PC-3 (cell line): ENCODE results near the gene GALNT18. TPM values are rescaled to one million over a fixed set of nuclear protein-coding genes. Genes with fewer than 3 reads are reported as not detected.

Experiments
- ATAC-seq: fragments of 200-7000 bp; cut with Tn5 transposase; 2 replicates; pipeline ENCODE4 v1.9.1; 2020; ENCODE audit warnings: mild to moderate bottlenecking, moderate library complexity
- BruUV-seq: library from RNA; stranded (reverse); fragments of 400-500 nt; replicated peaks from 2 replicates; lab custom pipeline; 2021; lab: Mats Ljungman, UMichigan
- CTCF ChIA-PET: fragments of 300-600 bp; sonication (Branson Sonifier 250); formaldehyde crosslinking; loops from one replicate; lab custom pipeline; 2022; ENCODE audit warnings: antibody characterized with exemption; lab: Charles Lee
- POLR2A ChIA-PET: fragments of 300-600 bp; sonication (Branson Sonifier 250); formaldehyde crosslinking; loops from one replicate; lab custom pipeline; 2022; ENCODE audit warnings: antibody characterized with exemption; ENCODE audit not compliant: unreplicated experiment; lab: Charles Lee
- DNase-seq: peaks from one replicate; pipeline ENCODE4 v3.0.0-alpha.2; 2015
- H2AFZ ChIP-seq: fragments of 300-600 bp; sonication (generic); 2 replicates; pipeline ENCODE4 v1.6.0; 2016; ENCODE audit warnings: antibody characterized with exemption, low read length
- H3F3A ChIP-seq: fragments of 300-600 bp; sonication (generic); one replicate; pipeline ENCODE4 v1.6.0; 2017; ENCODE audit warnings: antibody characterized with exemption, low read length, control low read depth, mild to moderate bottlenecking; ENCODE audit not compliant: unreplicated experiment
- H3K27ac ChIP-seq: fragments of 300-600 bp; sonication (generic); 2 replicates; pipeline ENCODE4 v1.5.1; 2016; ENCODE audit warnings: mild to moderate bottlenecking, low read length
- H3K27me3 ChIP-seq: fragments of 300-600 bp; sonication (generic); 2 replicates; pipeline ENCODE4 v1.6.1; 2016; ENCODE audit warnings: low read length, mixed read lengths
- H3K36me3 ChIP-seq: fragments of 300-600 bp; sonication (generic); 2 replicates; pipeline ENCODE4 v1.6.1; 2016; ENCODE audit warnings: low read depth, mixed run types, low read length, mixed read lengths
- H3K4me1 ChIP-seq: fragments of 300-600 bp; sonication (generic); 2 replicates; pipeline ENCODE4 v1.5.1; 2016; ENCODE audit warnings: low read length; ENCODE audit not compliant: insufficient read depth
- H3K4me2 ChIP-seq: fragments of 300-600 bp; sonication (generic); 2 replicates; pipeline ENCODE4 v1.6.0; 2016; ENCODE audit warnings: low read length
- H3K4me3 ChIP-seq: fragments of 300-600 bp; sonication (generic); 2 replicates; pipeline ENCODE4 v1.5.1; 2016; ENCODE audit warnings: mild to moderate bottlenecking, low read length, mixed read lengths
- H3K79me2 ChIP-seq: fragments of 300-600 bp; sonication (generic); 2 replicates; pipeline ENCODE4 v1.6.1; 2017; ENCODE audit warnings: low read length, mixed read lengths
- H3K9ac ChIP-seq: fragments of 300-600 bp; sonication (generic); 2 replicates; pipeline ENCODE4 v1.6.0; 2016; ENCODE audit warnings: mild to moderate bottlenecking, low read length
- H3K9me2 ChIP-seq: fragments of 300-600 bp; sonication (generic); replicated peaks from 2 replicates; pipeline ENCODE4 v1.6.1; 2016; ENCODE audit warnings: mixed run types, low read length, mixed read lengths
- H3K9me3 ChIP-seq: fragments of 300-600 bp; sonication (generic); 2 replicates; pipeline ENCODE4 v1.6.1; 2016; ENCODE audit warnings: low read length, mixed read lengths
- H4K20me1 ChIP-seq: fragments of 300-600 bp; sonication (generic); 2 replicates; pipeline ENCODE4 v1.6.1; 2016; ENCODE audit warnings: low read length, mixed read lengths
- CTCF ChIP-seq: fragments of 300-600 bp; sonication (generic); conservative IDR thresholded peaks from 2 replicates; pipeline ENCODE4 v1.5.1; 2017; ENCODE audit warnings: antibody characterized with exemption, low read depth, mild to moderate bottlenecking, low read length
- EZH2 ChIP-seq: fragments of 300-600 bp; sonication (generic); IDR thresholded peaks from one replicate; pipeline ENCODE4 v1.6.1; 2017; ENCODE audit warnings: antibody characterized with exemption, mild to moderate bottlenecking, low read length; ENCODE audit not compliant: unreplicated experiment
- EZH2phosphoT487 ChIP-seq: fragments of 300-600 bp; sonication (generic); IDR thresholded peaks from 2 replicates; pipeline ENCODE4 v1.6.1; 2018; ENCODE audit warnings: mild to moderate bottlenecking, antibody characterized with exemption, low read length, borderline replicate concordance
- intact Hi-C: fragments of 100-400 bp; cut with micrococcal nuclease; formaldehyde crosslinking; loops from 2 replicates; pipeline ENCODE4 v1.9.0; 2023
- total RNA-seq: library from RNA; depleted of rRNA; stranded (reverse); fragments of >200 nt; gene quantifications from 2 replicates; pipeline ENCODE4 v1.2.3, GENCODE V29; 2014

The GALNT18 gene
- total RNA-seq, 1 experiment from 2014 or later: 34.5 TPM

- intact Hi-C loops: loop anchor here (5.0 kb wide), 1 partner anchor 228 kb away; no protein-coding TSS in a partner anchor
- no peaks in the 10 kb centered on the region for H3K36me3 ChIP-seq
- ATAC-seq (peak; percentile 71), DNase-seq (peak; percentile 77)
- no peak overlapping the region for H2AFZ ChIP-seq
- no peaks in the 10 kb centered on the region for H4K20me1 ChIP-seq
- no peaks in the 10 kb centered on the region for H3K9me2 ChIP-seq
- no peaks in the 10 kb centered on the region for H3K79me2 ChIP-seq
- ChIA-PET POLR2A (no interaction called here), CTCF (no interaction called here)
- no peak overlapping the region for H3K4me3 ChIP-seq
- H3F3A ChIP-seq: no peaks in the 10 kb centered on the region
- no peak for TF ChIP-seq EZH2phosphoT487
- no peak for TF ChIP-seq CTCF
- TF ChIP-seq EZH2: no peak
- H3K9ac ChIP-seq: no peak overlapping the region
- H3K4me2 ChIP-seq: peak overlapping the region; percentile 42
- BruUV-seq: no TSS peak
- H3K27me3 ChIP-seq: no peaks in the 10 kb centered on the region
- H3K4me1 ChIP-seq: peaks cover 38% of the 10 kb centered on the region
- H3K9me3 ChIP-seq: no peaks in the 10 kb centered on the region
- H3K27ac ChIP-seq: peak overlapping the region; percentile 55
Measured at GRCh38 chr11:11265320-11265719, 356.5 kb downstream of the GALNT18 start.

- Histone ChIP-seq H3K27me3 (no peaks in the 10 kb centered on the region), H3K27ac (no peak overlapping the region), H3F3A (no peaks in the 10 kb centered on the region), H3K9me2 (no peaks in the 10 kb centered on the region), H2AFZ (no peak overlapping the region), H3K4me1 (peaks cover 38% of the 10 kb centered on the region), H4K20me1 (no peaks in the 10 kb centered on the region), H3K9ac (no peak overlapping the region), H3K79me2 (no peaks in the 10 kb centered on the region), H3K4me3 (no peak overlapping the region), H3K4me2 (no peak overlapping the region), H3K9me3 (no peaks in the 10 kb centered on the region), H3K36me3 (no peaks in the 10 kb centered on the region)
- ChIA-PET CTCF (no interaction called here), POLR2A (no interaction called here)
- no peak for ATAC-seq
- TF ChIP-seq EZH2: no peak
- TF ChIP-seq EZH2phosphoT487: no peak
- TF ChIP-seq CTCF: no peak
- no TSS peak for BruUV-seq
- DNase-seq: peak; percentile 15
- intact Hi-C loops: no loop called here
Measured at GRCh38 chr11:11263238-11264005, 358.4 kb downstream of the GALNT18 start.
